ENCODE measurements around the gene MAN2A1. TPM values are rescaled to one million over a fixed set of nuclear protein-coding genes. Genes with fewer than 3 reads are reported as not detected.

Gene MAN2A1
- total RNA-seq, 1 experiment from 2014 or later: 35.4 TPM

GRCh38 chr5:109775130-109775529, 85.4 kb downstream of the MAN2A1 start:
- Histone ChIP-seq H3K4me2 (ENCODE audit: low read length) (no peak overlapping the region), H4K20me1 (ENCODE audit: insufficient read depth) (no peaks in the 10 kb centered on the region), H3K79me2 (ENCODE audit: insufficient read depth, low read length) (no peaks in the 10 kb centered on the region), H3K9me2 (ENCODE audit: insufficient read depth) (no peaks in the 10 kb centered on the region), H3K9ac (ENCODE audit: low read length) (no peak overlapping the region), H3K4me3 (replicated peaks in 1 of 2; ENCODE audit: low read depth in 1 of 2, low read length in 2 of 2) (no peak overlapping the region), H3K36me3 (ENCODE audit: control insufficient read depth in 1 of 2, insufficient read depth in 2 of 2, low read length in 2 of 2) (no peaks in the 10 kb centered on the region; a peak in 1 of 4 replicates), H3K27me3 (ENCODE audit: insufficient read depth, low read length) (no peaks in the 10 kb centered on the region), H3K9me3 (ENCODE audit: control insufficient read depth in 1 of 2, insufficient read depth in 1 of 2, low read depth in 1 of 2, low read length in 2 of 2) (no peaks in the 10 kb centered on the region), H2AFZ (ENCODE audit: low read depth, low read length, poor library complexity, severe bottlenecking) (no peak overlapping the region), H3K4me1 (ENCODE audit: control insufficient read depth in 1 of 2, insufficient read depth in 2 of 2, low read length in 2 of 2) (no peaks in the 10 kb centered on the region), H3K27ac (ENCODE audit: low read depth, low read length) (no peak overlapping the region)
- ChIA-PET POLR2A (no interaction called here), RAD21 (ENCODE audit: low non-redundant PET in 1 of 2, low total read pairs in 2 of 2, uncharacterized antibody in 2 of 2, unreplicated experiment in 2 of 2) (no interaction called here), CTCF (no interaction called here)
- intact Hi-C loops (cut with micrococcal nuclease): no loop called here
- BruUV-seq (replicated peaks): no TSS peak
- TF ChIP-seq CBX3 (IDR thresholded peaks at IDR 0.05; ENCODE audit: low read depth): no peak
- no peak for TF ChIP-seq POLR2A (IDR thresholded peaks at IDR 0.05; ENCODE audit: borderline replicate concordance, extremely low read depth, insufficient read depth, insufficient read length)
- TF ChIP-seq, protein P1, sequence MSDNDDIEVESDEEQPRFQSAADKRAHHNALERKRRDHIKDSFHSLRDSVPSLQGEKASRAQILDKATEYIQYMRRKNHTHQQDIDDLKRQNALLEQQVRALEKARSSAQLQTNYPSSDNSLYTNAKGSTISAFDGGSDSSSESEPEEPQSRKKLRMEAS (IDR thresholded peaks at IDR 0.05): no peak
- TF ChIP-seq EGR1 (IDR thresholded peaks at IDR 0.05; ENCODE audit: low read depth): no peak
- TF ChIP-seq JUND (IDR thresholded peaks at IDR 0.05): no peak
- TF ChIP-seq, protein P2, sequence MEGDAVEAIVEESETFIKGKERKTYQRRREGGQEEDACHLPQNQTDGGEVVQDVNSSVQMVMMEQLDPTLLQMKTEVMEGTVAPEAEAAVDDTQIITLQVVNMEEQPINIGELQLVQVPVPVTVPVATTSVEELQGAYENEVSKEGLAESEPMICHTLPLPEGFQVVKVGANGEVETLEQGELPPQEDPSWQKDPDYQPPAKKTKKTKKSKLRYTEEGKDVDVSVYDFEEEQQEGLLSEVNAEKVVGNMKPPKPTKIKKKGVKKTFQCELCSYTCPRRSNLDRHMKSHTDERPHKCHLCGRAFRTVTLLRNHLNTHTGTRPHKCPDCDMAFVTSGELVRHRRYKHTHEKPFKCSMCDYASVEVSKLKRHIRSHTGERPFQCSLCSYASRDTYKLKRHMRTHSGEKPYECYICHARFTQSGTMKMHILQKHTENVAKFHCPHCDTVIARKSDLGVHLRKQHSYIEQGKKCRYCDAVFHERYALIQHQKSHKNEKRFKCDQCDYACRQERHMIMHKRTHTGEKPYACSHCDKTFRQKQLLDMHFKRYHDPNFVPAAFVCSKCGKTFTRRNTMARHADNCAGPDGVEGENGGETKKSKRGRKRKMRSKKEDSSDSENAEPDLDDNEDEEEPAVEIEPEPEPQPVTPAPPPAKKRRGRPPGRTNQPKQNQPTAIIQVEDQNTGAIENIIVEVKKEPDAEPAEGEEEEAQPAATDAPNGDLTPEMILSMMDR (IDR thresholded peaks at IDR 0.05 in 2 of 3, conservative IDR thresholded peaks at IDR 0.05 in 1 of 3; ENCODE audit: borderline replicate concordance in 1 of 3, insufficient read depth in 1 of 3, low read depth in 2 of 3, low read length in 2 of 3): no peak
- TF ChIP-seq SP1 (IDR thresholded peaks at IDR 0.05; ENCODE audit: low read depth): no peak
- no peak for ATAC-seq
- DNase-seq (ENCODE audit: low read depth, low spot score): no peak

DNA sequence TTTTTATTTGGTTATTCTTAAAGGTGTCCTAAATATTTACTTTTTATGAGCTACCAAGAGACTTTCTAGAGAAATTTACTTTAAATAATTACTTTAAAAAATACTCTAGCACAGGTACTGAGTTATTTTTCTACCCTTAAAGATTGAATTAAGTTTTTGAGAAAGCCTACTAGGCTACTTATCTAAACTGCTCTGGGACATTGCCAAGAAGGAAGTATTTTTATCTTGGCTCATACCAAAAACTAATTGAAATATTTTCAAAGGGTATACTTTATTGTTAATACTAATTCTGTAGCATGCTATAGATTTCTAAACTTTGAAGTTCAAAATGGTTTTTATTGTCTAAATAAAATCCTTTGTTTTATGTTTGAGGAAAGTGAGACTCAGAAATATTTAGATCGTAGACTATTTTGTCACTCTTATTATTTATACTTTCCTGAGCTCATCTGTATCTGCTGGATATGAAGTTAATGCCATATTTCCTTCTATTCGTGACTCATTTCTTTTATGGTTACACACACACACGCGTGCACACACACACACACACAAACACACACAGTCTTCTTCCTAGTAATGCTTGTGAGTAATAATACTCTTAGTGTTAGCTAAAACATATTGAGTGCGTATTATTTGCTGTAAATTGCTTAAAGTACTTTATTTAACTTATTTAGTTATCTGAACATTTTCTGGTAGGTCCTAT, 89.5 kb downstream of the MAN2A1 start:
- H3K9me3 ChIP-seq (ENCODE audit: control insufficient read depth in 1 of 2, insufficient read depth in 1 of 2, low read depth in 1 of 2, low read length in 2 of 2): no peaks in the 10 kb centered on the region
- DNase-seq (ENCODE audit: low read depth, low spot score): no peak
- no peak overlapping the region for H2AFZ ChIP-seq (ENCODE audit: low read depth, low read length, poor library complexity, severe bottlenecking)
- no peak overlapping the region for H3K4me3 ChIP-seq (replicated peaks in 1 of 2; ENCODE audit: low read depth in 1 of 2, low read length in 2 of 2)
- H3K4me1 ChIP-seq (ENCODE audit: control insufficient read depth in 1 of 2, insufficient read depth in 2 of 2, low read length in 2 of 2): no peaks in the 10 kb centered on the region
- H3K9me2 ChIP-seq (ENCODE audit: insufficient read depth): no peaks in the 10 kb centered on the region
- TF ChIP-seq ZNF274 (IDR thresholded peaks at IDR 0.05; ENCODE audit: low read depth, low read length): no peak
- TF ChIP-seq, protein P1 (IDR thresholded peaks at IDR 0.05): no peak
- no peak for TF ChIP-seq SP1 (IDR thresholded peaks at IDR 0.05; ENCODE audit: low read depth)
- TF ChIP-seq EZH2 (IDR thresholded peaks at IDR 0.05): no peak
- TF ChIP-seq FOSL1 (IDR thresholded peaks at IDR 0.05; ENCODE audit: low read depth): no peak
- TF ChIP-seq, protein P3, sequence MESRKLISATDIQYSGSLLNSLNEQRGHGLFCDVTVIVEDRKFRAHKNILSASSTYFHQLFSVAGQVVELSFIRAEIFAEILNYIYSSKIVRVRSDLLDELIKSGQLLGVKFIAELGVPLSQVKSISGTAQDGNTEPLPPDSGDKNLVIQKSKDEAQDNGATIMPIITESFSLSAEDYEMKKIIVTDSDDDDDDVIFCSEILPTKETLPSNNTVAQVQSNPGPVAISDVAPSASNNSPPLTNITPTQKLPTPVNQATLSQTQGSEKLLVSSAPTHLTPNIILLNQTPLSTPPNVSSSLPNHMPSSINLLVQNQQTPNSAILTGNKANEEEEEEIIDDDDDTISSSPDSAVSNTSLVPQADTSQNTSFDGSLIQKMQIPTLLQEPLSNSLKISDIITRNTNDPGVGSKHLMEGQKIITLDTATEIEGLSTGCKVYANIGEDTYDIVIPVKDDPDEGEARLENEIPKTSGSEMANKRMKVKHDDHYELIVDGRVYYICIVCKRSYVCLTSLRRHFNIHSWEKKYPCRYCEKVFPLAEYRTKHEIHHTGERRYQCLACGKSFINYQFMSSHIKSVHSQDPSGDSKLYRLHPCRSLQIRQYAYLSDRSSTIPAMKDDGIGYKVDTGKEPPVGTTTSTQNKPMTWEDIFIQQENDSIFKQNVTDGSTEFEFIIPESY (IDR thresholded peaks at IDR 0.05; ENCODE audit: extremely low read depth, insufficient replicate concordance, low read length): no peak
- no peak for TF ChIP-seq SIN3A (IDR thresholded peaks at IDR 0.05; ENCODE audit: low read depth)
- no peak for TF ChIP-seq ELF1 (IDR thresholded peaks at IDR 0.05; ENCODE audit: borderline replicate concordance, low read depth)
- no peak for TF ChIP-seq JUND (IDR thresholded peaks at IDR 0.05)
- TF ChIP-seq RAD21 (IDR thresholded peaks at IDR 0.05; ENCODE audit: low read depth): no peak
- TF ChIP-seq, protein P4, sequence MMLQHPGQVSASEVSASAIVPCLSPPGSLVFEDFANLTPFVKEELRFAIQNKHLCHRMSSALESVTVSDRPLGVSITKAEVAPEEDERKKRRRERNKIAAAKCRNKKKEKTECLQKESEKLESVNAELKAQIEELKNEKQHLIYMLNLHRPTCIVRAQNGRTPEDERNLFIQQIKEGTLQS (IDR thresholded peaks at IDR 0.05): no peak
- TF ChIP-seq CEBPB (IDR thresholded peaks at IDR 0.05; ENCODE audit: low read depth): no peak
- no peak for TF ChIP-seq POLR2AphosphoS5 (IDR thresholded peaks at IDR 0.05; ENCODE audit: low read depth, low read length)
- ATAC-seq: no peak
- CTCF ChIA-PET: no interaction called here
- POLR2A ChIA-PET: no interaction called here
- RAD21 ChIA-PET (ENCODE audit: low non-redundant PET in 1 of 2, low total read pairs in 2 of 2, uncharacterized antibody in 2 of 2, unreplicated experiment in 2 of 2): no interaction called here
- no peak overlapping the region for H3K4me2 ChIP-seq (ENCODE audit: low read length)
- H4K20me1 ChIP-seq (ENCODE audit: insufficient read depth): no peaks in the 10 kb centered on the region
- H3K9ac ChIP-seq (ENCODE audit: low read length): no peak overlapping the region
- H3K36me3 ChIP-seq (ENCODE audit: control insufficient read depth in 1 of 2, insufficient read depth in 2 of 2, low read length in 2 of 2): no peaks in the 10 kb centered on the region
- no TSS peak for BruUV-seq (replicated peaks)
- intact Hi-C loops (cut with micrococcal nuclease): no loop called here
- no peaks in the 10 kb centered on the region for H3K27me3 ChIP-seq (ENCODE audit: insufficient read depth, low read length)
- H3K79me2 ChIP-seq (ENCODE audit: insufficient read depth, low read length): no peaks in the 10 kb centered on the region
- no peak overlapping the region for H3K27ac ChIP-seq (ENCODE audit: low read depth, low read length)

Data from HCT116 (cell line).